ENCODE results near the gene FLNC. TPM values are rescaled to one million over a fixed set of nuclear protein-coding genes. Genes with fewer than 3 reads are reported as not detected.

The FLNC gene
- total and polyA plus RNA-seq, 2 donors (not counting 1 experiment from before 2014, with no cell fraction given), result 0.01 TPM; not detected in 1

DNA sequence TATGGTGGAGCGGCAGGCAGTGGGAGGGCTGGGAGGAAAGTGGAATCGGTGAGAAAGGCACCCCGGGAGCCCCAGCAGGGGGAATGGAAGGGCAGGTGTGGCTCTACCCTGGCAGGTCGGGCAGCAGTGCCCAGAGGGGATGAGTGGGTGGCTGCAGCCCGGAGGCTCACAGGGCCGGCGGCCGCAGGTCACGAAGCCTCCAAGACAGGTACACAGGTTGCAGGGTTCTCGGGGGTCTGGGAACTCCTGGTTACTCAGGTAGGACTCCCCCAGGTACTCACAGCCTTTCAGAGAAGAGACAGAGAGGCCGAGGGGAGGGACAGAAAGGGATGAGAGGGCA is 58.5 kb downstream of the FLNC start:
- ChIA-PET POLR2A (no interaction called here), CTCF (no interaction called here)
- Histone ChIP-seq H3K9ac (ENCODE audit: low read length) (no peak overlapping the region), H3K36me3 (replicated peaks in 1 of 2; ENCODE audit: control extremely low read depth in 1 of 2, control insufficient read depth in 1 of 2, extremely low read depth in 1 of 2, insufficient read depth in 2 of 2, low read length in 1 of 2) (no peaks in the 10 kb centered on the region), H3K4me3 (ENCODE audit: control extremely low read depth in 1 of 5, extremely low read depth in 1 of 5, insufficient read depth in 1 of 5, low read depth in 2 of 5, low read length in 4 of 5) (no peak overlapping the region), H3K4me2 (replicated peaks; ENCODE audit: low read depth, low read length, poor library complexity, severe bottlenecking) (no peak overlapping the region), H4K20me1 (ENCODE audit: control insufficient read depth, insufficient read depth, low read length, poor library complexity, severe bottlenecking) (no peaks in the 10 kb centered on the region), H3K79me2 (ENCODE audit: control insufficient read depth, insufficient read depth, low read length) (no peaks in the 10 kb centered on the region), H3K4me1 (ENCODE audit: control insufficient read depth in 2 of 2, insufficient read depth in 2 of 2, low read length in 2 of 2) (peaks cover 12 to 13% of the 10 kb centered on the region in 2 donors), H2AFZ (ENCODE audit: insufficient read depth, low read depth, low read length, poor library complexity, severe bottlenecking) (no peak overlapping the region), H3K27ac (ENCODE audit: low read length in 2 of 2) (no peak overlapping the region), H3K27me3 (replicated peaks in 1 of 4; ENCODE audit: control extremely low read depth in 1 of 4, control insufficient read depth in 3 of 4, insufficient read depth in 4 of 4, low read length in 3 of 4) (peaks cover 0 to 48% (median 7%) of the 10 kb centered on the region in 4 experiments), H3K9me3 (ENCODE audit: control extremely low read depth in 1 of 3, control insufficient read depth in 2 of 3, insufficient read depth in 1 of 3, low read length in 2 of 3) (no peaks in the 10 kb centered on the region)
- Mint-ChIP-seq H3K9me3 (ENCODE audit: insufficient read depth) (no peaks in the 10 kb centered on the region), H3K4me1 (peaks cover 7% of the 10 kb centered on the region), H3K4me3 (no peak overlapping the region), H3K27me3 (peaks cover 13% of the 10 kb centered on the region), H3K27ac (no peak overlapping the region)
- TF ChIP-seq CTCF (IDR thresholded peaks at IDR 0.05) (no peak), EZH2 (IDR thresholded peaks at IDR 0.05; ENCODE audit: borderline replicate concordance, insufficient read depth, low read depth, low read length, poor library complexity, severe bottlenecking) (no peak)
- ATAC-seq (ENCODE audit: low read depth) (no peak), DNase-seq (no peak)
- WGBS (ENCODE audit: insufficient coverage), result 89% methylated on average over 4 of the region's 11 CpGs
- intact Hi-C loops (cut with micrococcal nuclease), result no loop called here

DNA sequence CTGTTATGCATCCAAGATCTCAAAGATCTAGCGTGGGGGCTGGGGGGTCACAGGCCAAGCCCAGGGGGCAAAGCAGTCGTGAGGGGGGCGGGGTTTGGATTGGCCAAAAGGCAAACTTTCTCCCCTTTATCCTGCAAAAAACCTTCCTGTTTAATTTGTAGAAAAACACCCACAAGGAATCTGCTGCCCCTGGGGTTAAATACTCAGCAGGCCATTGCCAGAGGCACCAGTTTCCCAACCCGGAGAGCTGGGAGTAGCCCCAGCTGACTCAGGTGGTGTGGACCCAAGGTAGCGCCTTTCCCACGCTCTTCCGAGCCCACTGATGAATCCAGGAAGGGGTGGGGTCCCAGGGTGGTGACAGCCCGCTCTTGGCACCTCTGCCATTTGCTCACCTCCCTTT is 58.9 kb downstream of the FLNC start:
- no peak overlapping the region for H3K4me2 ChIP-seq (replicated peaks; ENCODE audit: low read depth, low read length, poor library complexity, severe bottlenecking)
- H3K4me3 ChIP-seq (ENCODE audit: control extremely low read depth in 1 of 5, extremely low read depth in 1 of 5, insufficient read depth in 1 of 5, low read depth in 2 of 5, low read length in 4 of 5), result no peak overlapping the region
- H3K36me3 ChIP-seq (replicated peaks in 1 of 2; ENCODE audit: control extremely low read depth in 1 of 2, control insufficient read depth in 1 of 2, extremely low read depth in 1 of 2, insufficient read depth in 2 of 2, low read length in 1 of 2), result no peaks in the 10 kb centered on the region
- peaks cover 9 to 12% of the 10 kb centered on the region in 2 donors for H3K4me1 ChIP-seq (ENCODE audit: control insufficient read depth in 2 of 2, insufficient read depth in 2 of 2, low read length in 2 of 2)
- Mint-ChIP-seq H3K4me3 (no peak overlapping the region), H3K27ac (no peak overlapping the region), H3K4me1 (peaks cover 6% of the 10 kb centered on the region), H3K9me3 (ENCODE audit: insufficient read depth) (no peaks in the 10 kb centered on the region), H3K27me3 (peaks cover 13% of the 10 kb centered on the region)
- intact Hi-C loops (cut with micrococcal nuclease), result no loop called here
- 88% methylated on average over 4 of the region's 8 CpGs for WGBS (ENCODE audit: insufficient coverage)
- no peak overlapping the region for H2AFZ ChIP-seq (ENCODE audit: insufficient read depth, low read depth, low read length, poor library complexity, severe bottlenecking)
- ChIA-PET CTCF (interaction anchor here (0.6 kb wide), 1 partner anchor 9 kb away, joined by 3 read pairs; no protein-coding TSS in a partner anchor), POLR2A (no interaction called here)
- TF ChIP-seq EZH2 (IDR thresholded peaks at IDR 0.05; ENCODE audit: borderline replicate concordance, insufficient read depth, low read depth, low read length, poor library complexity, severe bottlenecking) (no peak), CTCF (IDR thresholded peaks at IDR 0.05) (no peak)
- no peaks in the 10 kb centered on the region for H4K20me1 ChIP-seq (ENCODE audit: control insufficient read depth, insufficient read depth, low read length, poor library complexity, severe bottlenecking)
- no peak overlapping the region for H3K27ac ChIP-seq (ENCODE audit: low read length in 2 of 2)
- H3K9ac ChIP-seq (ENCODE audit: low read length), result no peak overlapping the region
- H3K9me3 ChIP-seq (ENCODE audit: control extremely low read depth in 1 of 3, control insufficient read depth in 2 of 3, insufficient read depth in 1 of 3, low read length in 2 of 3), result no peaks in the 10 kb centered on the region
- peaks cover 0 to 48% (median 7%) of the 10 kb centered on the region in 4 experiments for H3K27me3 ChIP-seq (replicated peaks in 1 of 4; ENCODE audit: control extremely low read depth in 1 of 4, control insufficient read depth in 3 of 4, insufficient read depth in 4 of 4, low read length in 3 of 4)
- no peak for DNase-seq
- no peak for ATAC-seq (ENCODE audit: low read depth)
- H3K79me2 ChIP-seq (ENCODE audit: control insufficient read depth, insufficient read depth, low read length), result no peaks in the 10 kb centered on the region

Measured in B cell (primary cell).